NCI-H345 treated with DMSO at 0.1 percent for 48 hours (cell line): ENCODE results near the gene CABLES1.
"Not testable (repeated sequence)": the region's sequence is repeated elsewhere in the genome, so short reads cannot be mapped to it uniquely, and the experiment has no call there.

Experiments
- DNase-seq: peaks from one replicate; lab custom pipeline; 2025; ENCODE audit not compliant: unreplicated experiment; lab: John Stamatoyannopoulos, UW

Gene CABLES1

GRCh38 chr18:23281626-23282436 is 146.5 kb downstream of the CABLES1 start:
- no peak for DNase-seq

DNA sequence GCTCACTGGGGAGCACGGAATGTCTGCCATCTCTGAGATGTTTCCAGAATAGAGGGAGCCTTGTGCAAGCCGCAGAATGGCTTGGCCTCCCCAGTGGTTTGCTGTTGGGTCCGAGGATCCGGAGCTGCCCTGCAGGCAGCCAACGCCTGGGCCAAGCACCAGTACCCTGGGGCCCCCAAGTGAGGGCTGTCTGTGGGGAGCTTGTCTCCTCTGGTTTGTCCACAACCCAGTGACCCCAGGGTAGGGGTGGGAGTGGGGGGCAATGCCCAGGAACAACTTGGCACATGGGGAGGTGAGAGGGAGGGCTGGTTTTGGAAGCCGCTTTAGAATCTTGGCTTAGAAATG is 147.1 kb downstream of the CABLES1 start:
- no peak for DNase-seq

DNA sequence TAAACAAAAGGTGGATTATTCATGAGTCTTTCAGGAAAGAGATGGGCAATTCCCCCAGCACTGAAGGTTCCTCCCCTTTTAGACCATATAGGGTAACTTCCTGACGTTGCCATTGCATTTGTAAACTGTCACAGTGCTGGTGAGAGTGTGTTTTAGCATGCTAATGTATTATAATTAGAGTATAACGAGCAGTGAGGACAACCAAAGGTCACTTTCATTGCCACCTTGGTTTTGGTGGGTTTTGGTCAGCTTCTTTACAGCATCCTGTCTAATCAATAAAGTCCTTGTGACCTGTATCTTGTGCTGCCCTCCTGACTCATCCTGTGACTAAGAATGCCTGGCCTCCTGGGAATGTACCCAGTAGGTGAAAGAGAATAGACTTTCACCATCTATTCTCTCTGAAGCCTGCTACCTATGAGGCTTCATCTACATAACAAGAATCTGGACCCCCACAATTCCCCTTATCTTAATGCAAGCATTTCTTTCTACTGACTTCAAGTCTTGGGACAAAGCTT is 148.7 kb downstream of the CABLES1 start:
- DNase-seq, result no peak

- DNase-seq, result no peak
Measured at GRCh38 chr18:23284629-23285028, 149.3 kb downstream of the CABLES1 start.

DNA sequence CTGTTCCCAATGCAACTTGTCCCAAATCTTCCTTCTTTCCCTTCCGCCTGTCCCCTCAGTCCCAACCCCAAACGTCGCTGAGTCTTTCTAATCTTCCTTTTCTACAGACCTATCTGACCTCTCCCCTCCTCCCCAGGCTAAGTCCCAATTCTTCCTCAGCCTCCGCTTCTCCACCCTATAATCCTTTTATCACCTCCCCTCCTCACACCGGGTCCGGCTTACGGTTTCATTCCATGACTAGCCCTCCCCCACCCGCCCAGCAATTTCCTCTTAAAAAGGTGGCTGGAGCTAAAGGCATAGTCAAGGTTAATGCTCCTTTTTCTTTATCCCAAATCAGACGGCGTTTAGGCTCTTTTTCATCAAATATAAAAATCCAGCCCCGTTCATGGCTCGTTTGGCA is 150.3 kb downstream of the CABLES1 start:
- not testable (repeated sequence) for DNase-seq

DNA sequence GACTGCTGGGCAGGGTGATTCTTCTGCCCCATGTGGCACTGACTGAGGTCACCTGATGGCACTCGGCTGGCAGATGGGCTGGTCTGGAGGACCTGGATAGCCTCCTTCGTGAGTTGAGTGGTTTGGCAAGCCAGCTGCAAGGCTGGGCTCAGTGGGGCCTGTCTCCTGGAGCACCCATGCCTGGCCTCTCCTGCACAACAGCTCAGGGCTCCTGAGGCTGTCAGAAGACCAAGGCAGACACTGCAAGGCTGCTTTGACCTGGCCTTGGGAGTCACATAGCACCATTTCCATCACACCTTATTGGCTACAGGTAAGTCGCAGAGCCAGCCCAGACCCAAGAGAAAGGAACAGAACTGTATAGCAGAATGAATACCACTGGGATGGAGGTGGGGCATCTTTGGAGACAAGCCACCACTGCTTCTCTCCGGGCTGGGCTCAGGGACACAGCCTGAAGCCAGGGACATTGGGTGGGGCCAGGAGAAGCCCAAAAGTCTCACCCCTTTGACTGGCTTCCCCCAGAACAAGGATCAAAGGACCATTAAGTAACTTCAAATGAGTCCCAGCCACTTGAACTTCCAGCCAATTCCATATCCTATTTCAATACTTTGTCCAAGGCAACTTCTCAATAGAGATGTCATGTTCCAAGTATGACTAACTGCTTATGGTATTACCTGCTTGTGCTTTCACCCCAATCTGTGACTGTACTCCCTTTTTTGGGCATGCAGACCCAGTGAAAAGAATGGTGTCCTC is 156.3 kb downstream of the CABLES1 start:
- DNase-seq, result no peak

- DNase-seq, result no peak
Measured at GRCh38 chr18:23300231-23300805, 165.0 kb downstream of the CABLES1 start.

DNA sequence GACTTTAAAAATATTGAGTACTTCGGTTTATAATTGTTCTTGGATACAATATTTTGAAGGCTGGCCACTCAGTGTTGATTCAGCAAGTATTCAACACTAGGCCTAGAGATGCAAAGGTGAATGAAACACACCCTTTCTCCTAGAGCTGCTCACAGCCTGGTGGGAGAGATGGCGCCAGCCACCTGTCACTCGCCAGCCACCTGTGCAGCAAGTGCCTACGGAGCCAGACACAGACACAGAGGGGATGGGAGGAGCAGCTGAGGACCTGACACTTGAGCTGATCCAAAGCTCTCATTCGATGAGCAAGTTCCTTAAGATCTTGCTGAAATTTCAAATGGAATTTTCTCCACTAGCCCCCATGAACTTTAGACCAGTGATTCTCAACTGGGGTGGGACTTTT is 166.7 kb downstream of the CABLES1 start:
- peak; percentile 45 for DNase-seq

- DNase-seq, result no peak
Measured at GRCh38 chr18:23302511-23302850, 167.2 kb downstream of the CABLES1 start.

- no peak for DNase-seq
Measured at GRCh38 chr18:23302851-23303527, 167.7 kb downstream of the CABLES1 start.

GRCh38 chr18:23306822-23307221 is 171.5 kb downstream of the CABLES1 start:
- no peak for DNase-seq

DNA sequence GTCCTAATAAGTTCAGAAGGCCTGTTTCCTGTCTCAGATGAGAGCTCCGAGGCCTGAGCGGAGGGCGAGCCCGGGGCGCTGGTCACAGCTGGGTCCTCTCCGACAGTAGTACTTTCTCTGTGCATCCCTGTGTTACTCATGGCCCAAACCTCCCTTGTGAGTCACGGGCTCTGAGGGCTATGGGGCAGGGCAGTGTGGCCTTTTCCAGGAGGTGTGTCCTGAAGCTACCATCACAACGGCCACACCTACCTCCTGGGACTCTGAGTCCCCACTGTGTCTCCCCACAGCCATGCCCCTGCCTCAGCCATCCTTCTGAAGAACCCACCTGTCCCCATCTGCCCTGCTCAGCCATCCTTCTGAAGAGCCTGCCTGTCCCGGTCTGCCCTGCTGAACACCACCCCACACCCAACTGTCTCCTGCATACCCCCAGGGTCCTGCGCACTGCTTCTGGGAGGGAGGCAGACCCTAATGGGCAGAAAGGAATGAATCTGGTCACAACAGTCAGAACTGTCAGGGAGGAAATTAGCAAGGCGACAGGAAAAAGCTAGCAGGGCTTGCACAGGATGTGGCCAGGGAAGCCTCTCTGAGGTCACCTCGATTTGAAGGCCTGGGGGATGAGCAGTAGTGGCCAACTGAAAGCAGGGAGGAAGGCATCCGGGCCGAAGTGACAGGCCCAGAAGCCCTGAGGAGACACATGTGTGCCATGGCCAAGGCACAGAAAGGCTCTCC is 172.4 kb downstream of the CABLES1 start:
- no peak for DNase-seq
